GM12891 (cell line): ENCODE results near the gene CKAP4.

Experiments
- PAX5 ChIP-seq: IDR thresholded peaks from 2 replicates; pipeline ENCODE4 v1.6.1; 2011; ENCODE audit warnings: low read length, moderate library complexity, mild to moderate bottlenecking; ENCODE audit not compliant: insufficient read depth, severe bottlenecking
- POLR2A ChIP-seq: IDR thresholded peaks from 2 replicates; pipeline ENCODE4 v1.6.1; 2011; ENCODE audit warnings: low read depth, low read length, control low read depth
- POLR2AphosphoS5 ChIP-seq: IDR thresholded peaks from 2 replicates; pipeline ENCODE4 v1.6.1; 2011; ENCODE audit warnings: low read depth, low read length, control low read depth
- SPI1 ChIP-seq: IDR thresholded peaks from 2 replicates; pipeline ENCODE4 v1.6.1; 2011; ENCODE audit warnings: low read depth, low read length, control low read depth
- TAF1 ChIP-seq: IDR thresholded peaks from 2 replicates; pipeline ENCODE4 v1.6.1; 2011; ENCODE audit warnings: low read depth, low read length, control low read depth

DNA sequence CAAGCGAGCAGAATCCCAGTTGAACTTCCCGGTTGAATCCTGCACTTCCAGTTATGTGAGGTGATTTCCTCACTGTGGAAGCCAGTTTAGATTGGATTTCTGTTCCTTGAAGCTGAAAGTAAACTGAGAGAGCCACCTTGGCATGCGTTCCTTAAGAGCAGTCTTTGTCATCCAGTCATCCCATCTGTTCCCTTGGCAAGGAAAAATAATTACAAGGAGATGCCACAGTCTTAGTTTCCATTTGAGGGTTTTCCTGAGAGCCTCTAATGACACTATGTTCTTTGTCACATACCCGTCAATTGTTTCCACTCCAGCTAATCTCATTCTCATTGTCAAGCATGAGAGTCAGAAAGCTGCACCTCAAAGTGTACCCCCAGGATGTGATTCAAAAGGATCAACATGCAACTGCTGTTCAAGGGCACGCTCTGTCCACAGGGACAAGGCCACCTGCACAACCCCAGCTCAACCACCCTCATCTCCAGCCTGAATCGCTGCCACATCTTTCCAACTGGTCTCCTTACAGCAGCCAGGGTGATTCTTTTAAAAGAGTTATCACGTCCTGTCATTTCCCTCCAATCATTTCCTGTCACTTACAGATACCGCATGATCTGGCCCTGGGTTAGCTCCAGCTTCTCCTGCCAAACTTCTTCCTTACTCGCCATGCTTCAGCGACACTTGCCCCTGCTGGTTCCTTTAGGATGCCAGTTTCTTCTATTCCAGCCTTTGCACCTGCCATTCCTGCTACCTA lies 36.7 kb upstream of the CKAP4 start:
- TF ChIP-seq TAF1 (no peak), POLR2A (no peak), POLR2AphosphoS5 (no peak), SPI1 (no peak), PAX5 (no peak)
